Measurements from ENCODE around the gene DELE1.
"Not testable (repeated sequence)": the region's sequence is repeated elsewhere in the genome, so short reads cannot be mapped to it uniquely, and the experiment has no call there.

Gene DELE1

DNA sequence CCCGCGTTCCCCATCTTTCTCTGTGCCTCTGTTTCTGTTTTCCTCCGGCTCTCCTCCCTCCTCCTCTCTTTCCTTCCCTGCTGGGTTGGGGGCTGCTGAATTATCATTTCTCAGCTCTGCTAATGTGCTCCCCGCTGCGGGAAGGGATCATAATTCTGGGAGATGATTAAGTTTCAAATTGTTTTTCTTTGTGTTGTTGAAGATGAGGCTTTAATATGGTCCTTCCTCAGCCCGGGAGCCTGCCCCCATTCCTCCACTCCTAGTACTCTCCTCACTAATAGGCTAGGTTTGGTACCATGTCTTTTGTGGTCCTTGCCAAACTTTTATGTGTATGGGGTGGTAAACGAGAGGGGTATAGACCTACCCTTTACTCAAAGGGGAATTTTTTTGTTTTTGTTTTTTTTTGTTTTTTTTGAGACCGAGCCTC, 39.8 kb upstream of the DELE1 start:
- no peak for DNase-seq (ENCODE audit: low spot score)

DNA sequence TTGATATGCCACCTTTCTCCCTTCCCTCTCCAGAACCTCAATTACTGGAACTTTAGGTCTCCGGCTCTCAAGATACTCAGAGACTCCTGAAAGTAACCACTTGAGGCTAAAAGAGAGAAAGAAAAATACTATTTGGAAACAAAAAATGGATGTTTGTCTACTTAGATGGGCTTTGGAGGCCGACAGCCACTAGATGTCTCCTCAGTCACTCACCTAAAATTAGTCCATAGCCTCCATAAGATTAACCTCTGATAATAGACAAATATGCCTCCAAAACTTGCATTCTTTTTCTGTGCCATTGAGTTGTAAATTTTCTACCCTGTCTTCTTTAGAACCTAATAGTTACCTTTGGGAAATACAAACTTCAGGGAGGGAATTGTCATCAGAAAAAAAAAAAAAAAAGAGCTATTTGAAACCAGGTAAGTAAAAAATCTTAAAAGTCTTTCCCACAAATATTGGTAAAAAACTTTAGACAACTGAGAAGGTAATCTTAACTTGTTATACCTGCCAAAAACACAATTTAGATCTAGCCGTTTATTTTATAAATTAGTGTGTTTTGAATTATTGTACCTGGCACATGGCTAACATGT, 34.3 kb upstream of the DELE1 start:
- DNase-seq (ENCODE audit: low spot score) = no peak

DNA sequence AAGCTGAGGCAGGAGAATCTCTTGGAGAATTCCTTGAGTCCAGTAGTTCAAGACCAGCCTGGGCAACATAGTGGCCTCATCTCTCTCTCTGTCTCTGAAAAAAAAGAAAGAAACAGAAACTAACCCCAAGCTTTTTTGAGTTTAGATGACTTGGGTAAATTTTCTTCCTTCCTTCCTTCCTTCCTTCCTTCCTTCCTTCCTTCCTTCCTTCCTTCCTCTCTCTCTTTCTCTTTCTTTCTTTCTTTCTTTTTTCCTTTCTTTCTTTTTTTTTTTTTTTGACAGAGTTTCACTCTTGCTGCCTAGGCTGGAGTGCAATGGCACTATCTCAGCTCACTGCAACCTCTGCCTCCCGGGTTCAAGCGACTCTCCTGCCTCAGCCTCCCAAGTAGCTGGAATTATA, 33.2 kb upstream of the DELE1 start:
- not testable (repeated sequence) for DNase-seq (ENCODE audit: low spot score)

DNA sequence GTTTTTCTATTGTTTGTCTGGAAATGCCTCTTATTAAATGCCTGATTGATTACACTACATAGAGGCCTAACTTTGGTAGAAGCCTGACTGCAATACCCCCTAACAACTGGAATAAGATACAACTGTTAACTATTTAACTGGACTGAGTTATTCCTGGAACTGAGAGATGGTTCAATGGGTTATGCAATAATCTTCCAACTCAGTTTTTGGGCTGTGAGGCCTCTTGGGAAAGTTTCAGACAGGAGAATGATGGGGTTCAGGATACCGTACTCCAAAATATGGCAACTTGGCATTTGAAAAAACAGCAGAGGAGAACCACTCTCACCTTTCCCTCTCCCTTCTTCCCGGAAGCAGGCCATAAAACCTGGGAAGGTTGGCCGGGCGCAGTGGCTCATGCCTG, 26.2 kb upstream of the DELE1 start:
- DNase-seq (ENCODE audit: low spot score) = no peak

DNA sequence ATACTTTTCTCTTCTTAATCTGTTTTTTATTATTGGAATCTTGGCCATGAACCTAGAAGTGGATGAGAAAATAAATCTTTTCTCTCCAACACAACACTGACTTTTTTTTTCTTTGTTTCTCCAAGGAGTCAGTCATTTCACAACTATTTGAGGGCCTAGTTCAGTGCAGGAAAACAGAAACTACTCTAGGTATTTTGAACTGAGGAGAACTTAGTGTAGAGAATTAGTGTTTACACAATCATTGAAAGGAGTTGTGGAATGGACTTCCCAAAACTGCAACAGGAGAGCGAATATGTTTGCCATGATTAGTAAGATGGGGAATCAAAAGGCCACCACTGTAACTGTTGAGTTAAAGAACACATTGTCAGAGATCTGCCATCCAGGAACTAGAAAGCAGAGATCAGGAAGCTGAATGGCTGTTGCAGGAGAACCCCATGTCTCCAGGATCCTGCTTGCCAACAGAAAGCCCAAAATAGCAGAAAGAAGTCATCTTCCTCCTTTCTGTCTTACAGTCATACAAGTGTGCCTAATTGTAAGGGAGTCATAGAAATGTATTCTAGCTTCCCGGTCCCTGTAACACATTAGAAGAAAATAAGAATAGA, 25.1 kb upstream of the DELE1 start:
- peak; percentile 37 for DNase-seq (ENCODE audit: low spot score)

DNA sequence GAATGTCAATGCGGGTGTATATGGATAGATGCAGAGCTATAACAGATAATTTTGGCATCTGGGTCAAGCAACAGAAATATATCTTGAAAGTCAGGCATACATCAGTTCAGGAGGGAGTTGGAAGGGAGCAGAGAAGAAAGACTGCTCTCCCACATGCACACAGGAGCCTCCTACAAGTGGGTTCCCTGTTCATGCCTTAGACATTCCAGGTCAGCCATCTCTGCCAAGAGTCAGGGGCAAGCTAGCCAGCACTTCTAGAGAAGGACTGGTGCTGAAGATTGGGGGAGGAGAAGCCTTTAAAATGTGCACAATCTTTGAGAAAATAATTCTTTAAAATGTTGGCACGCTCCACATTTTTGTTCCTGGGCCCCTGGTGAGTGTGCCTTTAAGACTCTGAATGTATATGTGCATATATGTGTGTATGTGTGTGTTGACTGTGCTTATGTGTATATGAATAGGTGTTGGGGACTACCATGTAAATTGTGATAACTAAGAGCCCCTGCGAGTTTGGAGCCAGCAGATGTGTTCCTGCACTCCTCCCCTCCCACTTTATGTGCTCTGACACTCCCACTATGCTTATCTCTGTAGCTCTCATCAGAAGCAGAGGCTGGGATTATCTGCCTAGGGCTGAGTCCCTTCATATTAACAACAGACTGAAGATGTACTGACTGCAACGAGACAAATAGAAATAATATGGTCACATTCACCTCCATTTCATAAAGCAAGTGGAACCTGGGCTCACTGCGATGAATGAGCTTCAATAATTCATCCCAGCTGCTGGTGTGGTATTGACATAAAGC, 21.5 kb upstream of the DELE1 start:
- no peak for DNase-seq (ENCODE audit: low spot score)

DNA sequence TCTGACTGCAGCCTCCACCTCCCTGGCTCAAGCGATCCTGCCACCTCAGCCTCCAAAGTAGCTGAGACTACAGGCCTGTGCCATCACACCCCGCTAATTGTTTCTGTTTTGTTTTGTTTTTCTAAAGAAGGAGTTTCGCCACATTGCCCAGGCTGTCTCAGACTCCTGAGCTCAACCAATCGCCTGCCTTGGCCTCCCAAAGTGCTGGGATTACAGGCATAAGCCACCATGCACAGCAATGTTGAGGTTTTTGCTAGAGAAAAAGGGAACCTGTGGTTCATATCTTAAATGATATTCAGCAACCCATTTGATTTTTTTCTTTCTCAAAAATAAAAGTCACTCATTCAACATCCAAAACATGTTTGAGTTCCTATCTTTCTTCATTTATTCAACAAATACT, 20.4 kb upstream of the DELE1 start:
- DNase-seq (ENCODE audit: low spot score) = no peak

DNA sequence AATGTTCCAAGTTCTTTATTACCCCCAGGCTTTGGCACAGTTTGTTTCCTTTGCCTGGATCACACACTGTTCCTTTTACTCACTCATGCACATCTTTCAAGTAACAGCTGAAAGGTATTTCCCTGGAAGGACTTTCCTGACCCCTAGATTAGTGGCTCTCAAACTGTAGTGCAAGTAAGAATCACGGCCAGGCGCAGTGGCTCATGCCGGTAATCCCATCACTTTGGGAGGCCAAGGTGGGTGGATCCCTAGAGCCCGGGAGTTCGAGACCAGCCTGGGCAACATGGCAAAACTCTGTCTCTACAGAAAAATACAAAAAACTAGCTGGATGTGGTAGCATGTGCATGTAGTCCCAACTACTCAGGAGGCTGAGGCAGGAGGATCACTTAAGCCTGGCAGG, 19.1 kb upstream of the DELE1 start:
- DNase-seq (ENCODE audit: low spot score) = no peak

DNA sequence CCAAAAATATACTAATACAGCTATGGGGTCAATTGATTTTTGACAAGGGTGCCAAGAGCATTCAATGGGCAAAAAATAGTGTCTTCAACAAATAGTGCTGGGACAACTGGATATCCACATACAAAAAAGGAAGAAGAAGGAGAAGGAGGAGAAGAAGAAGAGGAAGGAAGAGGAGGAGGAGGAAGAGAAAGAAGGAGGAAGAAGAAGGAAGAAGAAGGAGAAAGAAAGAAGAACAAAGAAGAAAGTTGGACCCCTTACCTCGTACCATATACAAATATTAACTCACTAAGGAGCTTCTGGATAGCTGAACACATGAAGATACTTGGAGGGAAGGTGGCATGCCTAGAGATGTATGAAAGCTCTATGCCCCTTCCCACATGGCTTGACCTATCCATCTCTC, 17.2 kb upstream of the DELE1 start:
- no peak for DNase-seq (ENCODE audit: low spot score)

DNA sequence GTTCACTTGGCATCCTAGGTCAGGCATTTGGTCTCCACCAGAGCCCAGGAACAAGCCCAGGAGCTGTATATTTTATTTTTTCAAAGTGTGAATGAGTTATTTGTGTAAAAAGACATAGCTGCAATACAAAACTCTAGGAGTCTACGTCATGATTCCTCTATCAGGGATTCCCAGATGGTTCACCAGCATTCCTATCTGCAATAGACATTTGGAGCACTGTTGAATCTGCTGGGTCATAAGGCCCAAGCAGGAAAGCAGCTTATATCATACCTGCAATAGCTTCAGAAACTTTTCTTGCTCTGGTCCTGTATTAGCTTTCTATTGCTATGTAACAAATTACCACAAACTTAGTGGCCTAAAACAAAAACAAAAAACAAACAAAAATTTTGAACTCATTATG, 16.7 kb upstream of the DELE1 start:
- no peak for DNase-seq (ENCODE audit: low spot score)

DNA sequence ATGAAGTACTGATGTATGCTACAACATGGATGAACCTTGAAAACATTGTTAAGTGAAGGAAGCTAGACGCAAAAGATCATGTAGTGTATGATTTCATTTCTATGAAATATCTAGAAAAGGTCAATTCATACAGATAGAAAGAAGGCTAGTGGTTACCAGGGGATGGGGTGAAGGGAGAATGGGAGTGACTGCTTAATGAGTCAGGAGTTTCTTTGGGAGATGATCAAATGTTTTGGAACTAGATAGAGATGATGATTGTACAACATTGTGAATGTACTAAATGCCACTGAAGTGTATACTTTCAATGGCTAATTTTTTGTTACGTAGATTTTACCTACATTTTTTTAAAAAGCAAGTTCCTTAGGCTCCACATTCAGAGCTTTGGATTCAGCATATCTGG, 14.9 kb upstream of the DELE1 start:
- no peak for DNase-seq (ENCODE audit: low spot score)

DNA sequence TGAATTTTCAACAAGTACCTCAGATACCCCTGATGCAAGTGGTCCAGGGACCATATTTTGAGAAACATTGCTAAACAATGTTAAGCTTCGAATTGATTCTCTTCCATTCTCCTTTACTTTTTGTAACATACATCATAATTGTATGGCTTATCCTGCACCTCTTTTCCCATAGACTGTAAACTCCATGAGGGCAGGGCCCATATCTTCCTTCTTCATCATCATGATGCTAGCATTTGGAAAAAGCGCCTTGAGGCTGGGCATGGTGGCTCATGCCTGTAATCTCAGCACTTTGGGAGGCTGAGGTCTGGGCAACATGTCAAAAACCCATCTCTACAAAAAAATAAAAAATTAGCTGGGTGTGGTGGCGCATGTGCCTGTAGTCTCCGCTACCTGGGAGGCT, 14.5 kb upstream of the DELE1 start:
- no peak for DNase-seq (ENCODE audit: low spot score)

DNA sequence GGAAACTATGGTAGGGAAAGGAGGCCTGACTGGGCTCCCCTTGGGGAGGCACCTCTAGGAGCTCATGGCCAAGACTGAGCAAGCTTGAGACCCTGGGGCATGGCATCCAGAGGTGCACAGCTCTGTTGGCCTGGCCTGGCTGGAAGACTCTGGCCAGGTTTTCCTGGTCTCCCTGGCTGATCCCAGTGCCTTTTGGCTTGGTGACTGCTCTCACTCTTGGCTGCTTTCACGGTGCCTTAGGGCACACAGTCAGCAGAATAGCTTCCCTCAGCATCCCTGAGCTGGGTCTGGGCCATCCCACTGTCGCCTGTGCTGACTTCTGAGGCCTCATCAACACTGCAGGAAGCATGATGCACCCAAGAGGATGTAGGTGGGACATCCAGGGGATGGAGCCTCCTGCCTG, 13.4 kb upstream of the DELE1 start:
- DNase-seq (ENCODE audit: low spot score) = no peak

DNA sequence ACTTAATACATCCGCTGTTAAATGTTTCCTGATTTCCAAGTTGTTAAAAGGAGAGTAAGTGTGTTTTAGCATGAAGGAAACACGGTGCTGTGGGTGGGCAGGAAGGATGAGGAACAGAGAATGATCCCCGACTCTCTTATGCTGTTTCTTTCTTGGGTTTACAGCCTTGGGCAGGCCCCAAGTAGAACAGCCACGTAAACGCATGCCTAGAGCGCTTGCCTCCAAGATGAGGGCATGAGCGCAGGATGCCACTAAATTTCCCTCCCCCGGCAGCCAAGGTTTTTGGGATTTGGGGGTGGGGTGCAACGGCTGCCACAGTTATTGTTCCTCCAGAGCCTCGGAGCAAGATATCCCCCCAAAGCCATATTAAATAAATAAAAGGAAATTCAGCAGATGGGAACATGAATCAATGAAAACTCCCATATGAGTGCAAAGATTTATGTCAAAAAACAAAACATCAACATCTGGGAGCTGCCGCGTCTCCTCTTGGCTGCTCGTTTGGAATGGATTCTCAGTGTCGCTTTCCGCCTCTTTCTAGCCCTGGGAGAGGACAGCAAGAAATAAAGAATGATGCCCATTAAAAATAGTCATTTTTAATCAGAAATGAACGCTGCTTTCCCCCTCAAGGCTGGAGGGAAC, 10.0 kb upstream of the DELE1 start:
- peak; percentile 22 for DNase-seq (ENCODE audit: low spot score)

DNA sequence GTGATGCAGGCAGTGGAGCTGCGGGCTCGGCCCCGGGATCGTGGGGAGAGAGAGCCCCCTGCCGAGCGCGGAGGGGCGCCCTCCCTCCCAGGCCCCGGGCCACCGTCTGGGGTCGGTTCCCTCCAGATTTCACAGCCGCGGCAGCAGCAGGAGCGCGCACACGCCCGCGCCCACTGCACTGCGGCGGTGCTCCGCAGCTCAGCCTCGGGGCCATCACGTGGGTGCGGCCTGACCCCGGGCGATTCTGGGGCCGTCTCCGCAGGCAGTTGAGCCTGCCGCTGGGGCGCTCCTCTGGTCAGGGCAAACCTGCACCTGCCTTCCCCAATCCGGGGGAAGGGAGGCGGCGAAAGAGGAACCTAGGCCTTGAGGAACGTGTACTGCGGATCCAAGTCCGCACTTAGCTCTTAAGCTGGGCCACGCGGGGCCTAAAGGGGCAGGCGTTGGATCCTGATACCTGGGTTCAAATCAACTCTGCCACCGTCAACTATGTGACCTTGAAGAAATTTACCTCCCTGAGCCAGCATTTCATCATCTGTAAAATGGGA, 9.4 kb upstream of the DELE1 start:
- peak; percentile 53 for DNase-seq (ENCODE audit: low spot score)

DNA sequence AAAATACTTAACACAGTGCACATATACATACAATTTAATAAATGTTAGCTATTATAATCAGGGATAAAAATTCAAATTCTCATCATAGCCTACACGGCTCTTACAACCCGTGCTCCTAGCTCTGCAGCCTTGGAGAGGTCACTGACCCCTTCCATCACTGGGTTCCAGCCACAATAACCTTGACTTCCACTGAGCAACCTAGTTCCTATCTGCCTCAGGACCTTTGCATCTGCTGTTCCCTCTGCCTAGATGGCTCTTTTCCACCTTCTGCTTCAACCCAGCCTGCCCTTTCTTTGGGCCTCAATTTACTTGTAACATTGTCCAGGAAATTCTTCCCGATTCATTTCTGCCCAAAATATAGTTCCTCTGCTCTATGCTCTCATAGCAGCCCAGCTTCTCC, 8.9 kb upstream of the DELE1 start:
- DNase-seq (ENCODE audit: low spot score) = no peak

DNA sequence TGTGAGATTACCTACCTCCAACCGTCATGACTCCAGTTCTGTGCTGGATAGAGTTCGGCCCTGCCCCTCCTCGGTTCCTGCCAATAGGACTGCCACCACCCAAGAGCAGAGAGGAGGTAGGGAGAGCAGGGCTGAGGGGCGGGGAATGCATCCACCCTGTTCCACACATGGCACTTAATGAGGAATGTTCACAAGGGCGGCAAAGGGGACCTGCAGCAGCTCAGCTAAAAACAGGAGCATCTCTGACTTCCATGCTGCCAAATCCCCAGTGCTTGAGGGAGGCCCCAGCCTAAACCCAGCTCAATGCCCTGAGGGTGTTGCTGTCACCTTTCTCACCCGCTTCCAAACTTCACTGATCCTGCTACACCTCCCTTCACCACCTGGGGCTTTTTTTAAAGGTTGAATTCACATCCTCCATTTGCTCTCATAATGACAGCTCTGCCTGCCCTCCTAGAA, 7.8 kb upstream of the DELE1 start:
- no peak for DNase-seq (ENCODE audit: low spot score)

DNA sequence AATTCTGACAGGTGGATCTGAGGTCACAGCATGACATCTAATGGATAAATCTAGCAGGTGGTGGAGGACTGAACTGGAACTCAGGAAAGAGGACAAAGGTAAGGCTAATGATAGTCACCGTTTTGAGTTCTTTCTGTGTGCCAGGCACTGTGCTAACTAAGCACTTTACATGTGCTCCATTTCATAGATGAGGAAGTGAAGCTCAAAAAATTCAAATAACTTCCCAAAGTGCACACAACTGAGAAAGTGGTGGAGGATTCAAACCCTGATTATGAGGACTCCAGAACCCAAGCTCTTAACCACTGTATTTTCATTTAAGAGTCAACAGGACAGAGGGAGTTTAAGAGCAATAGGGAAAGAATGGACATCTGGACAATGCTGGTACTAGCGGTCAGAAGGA, 7.1 kb upstream of the DELE1 start:
- no peak for DNase-seq (ENCODE audit: low spot score)

DNA sequence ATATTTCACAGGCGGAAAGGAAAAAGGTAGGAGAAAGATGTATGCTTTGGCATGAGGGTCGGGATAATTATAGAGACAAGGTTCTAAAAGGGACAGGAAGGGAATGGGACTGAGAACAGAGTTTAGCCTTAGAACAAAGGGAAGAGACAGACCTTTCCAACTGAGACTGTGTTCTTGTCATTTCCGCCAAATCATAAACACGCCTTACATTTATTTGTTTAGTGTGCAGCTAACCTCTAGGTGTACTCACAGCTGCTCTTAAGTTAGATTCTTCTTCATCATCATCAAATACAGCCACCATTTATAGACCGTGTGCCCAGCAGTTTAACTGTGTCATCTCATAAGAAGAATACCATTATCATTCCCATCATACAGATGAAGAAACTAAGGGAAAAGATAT, 5.9 kb upstream of the DELE1 start:
- DNase-seq (ENCODE audit: low spot score) = no peak

DNA sequence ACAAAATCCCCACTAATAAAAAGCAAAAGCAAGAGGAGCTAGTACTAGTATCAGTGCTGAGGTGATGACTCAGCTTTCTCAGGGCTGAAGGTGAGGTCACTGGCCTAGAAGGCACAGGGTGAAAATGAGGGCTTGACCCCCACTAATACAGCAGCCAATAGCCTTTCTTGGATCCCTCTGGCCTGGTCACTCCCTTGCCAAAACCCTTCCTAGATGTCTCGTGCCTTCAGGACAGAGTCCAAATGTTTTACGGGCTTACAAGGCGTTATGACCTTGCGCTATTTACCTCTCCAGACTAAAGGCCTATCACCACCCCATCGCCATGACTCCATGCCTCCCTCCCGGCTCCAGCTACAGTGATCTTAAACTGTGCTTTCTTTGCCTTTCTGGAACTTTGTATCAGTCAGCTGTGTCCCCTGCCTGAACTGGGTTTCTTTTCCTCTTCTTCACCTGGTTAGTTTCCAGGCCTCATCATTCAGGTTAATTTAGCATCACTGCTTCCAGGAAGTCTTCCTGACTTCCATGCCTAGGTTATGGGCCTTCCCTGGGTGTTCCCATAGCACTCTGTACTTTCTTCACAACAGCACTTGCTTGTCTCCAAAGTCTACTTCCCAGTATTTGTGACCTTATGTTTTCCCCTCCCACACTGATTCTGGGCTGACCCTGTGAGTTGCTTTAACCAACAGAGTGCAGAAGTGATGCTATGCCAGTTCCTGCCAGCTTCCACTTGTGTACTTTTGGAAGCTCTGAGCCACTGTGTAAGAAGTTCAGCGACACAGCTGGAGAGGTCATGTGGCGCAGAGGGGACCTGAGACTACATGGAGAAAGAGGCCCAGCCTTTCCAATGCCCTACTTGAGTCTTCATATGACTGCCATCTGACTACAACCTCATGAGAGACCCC, 4.2 kb upstream of the DELE1 start:
- no peak for DNase-seq (ENCODE audit: low spot score)

DNA sequence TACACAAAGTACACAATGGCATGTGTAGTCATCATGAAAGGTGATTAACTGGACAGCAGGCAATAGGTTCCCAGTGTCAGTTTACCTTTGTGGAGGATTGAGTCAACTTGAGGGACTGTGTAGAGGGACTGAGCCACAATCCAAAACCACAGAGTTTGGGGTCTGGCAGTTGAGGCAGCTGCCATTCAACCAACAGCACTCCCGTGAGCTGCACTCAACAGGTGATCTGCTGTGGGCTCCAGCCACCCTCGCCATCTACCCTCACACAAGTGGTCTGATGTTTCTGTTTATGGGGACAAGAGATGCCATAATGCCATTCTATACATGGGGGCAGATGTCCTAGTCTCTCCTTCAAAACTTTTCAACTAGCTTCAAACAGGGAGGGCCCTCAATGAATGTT, 2.9 kb upstream of the DELE1 start:
- no peak for DNase-seq (ENCODE audit: low spot score)
